ENCODE results near the gene IL25. TPM values are rescaled to one million over a fixed set of nuclear protein-coding genes. Genes with fewer than 3 reads are reported as not detected.
"Not testable (repeated sequence)": the region's sequence is repeated elsewhere in the genome, so short reads cannot be mapped to it uniquely, and the experiment has no call there.

IL25 gene
- total and polyA plus RNA-seq, 2 of the 13 experiments (the other 11 are each of a cell fraction or from before 2014, with no cell fraction given): not detected

- intact Hi-C loops (cut with micrococcal nuclease; ENCODE audit: unreplicated experiment); H3K4me1 ChIP-seq (ENCODE audit: insufficient read depth, low read length); BruUV-seq (replicated peaks); in situ Hi-C loops (cut with HindIII; ENCODE audit: extremely low pct_ligation_motif_present, low pct_unique_long_range_greater_than_20kb); CTCF ChIA-PET (ENCODE audit: low intra/inter-chr PET ratio, low total read pairs); H3K9me3 ChIP-seq (ENCODE audit: low read length); H4K20me1 ChIP-seq (ENCODE audit: insufficient read depth, low read length); H3K79me2 ChIP-seq (ENCODE audit: insufficient read depth, low read length); FAIRE-seq; H3K4me2 ChIP-seq (ENCODE audit: low read depth, low read length); DNase-seq (ENCODE audit: low spot score); H3K27ac ChIP-seq (ENCODE audit: extremely low read length, insufficient read depth, low read length); H3K9ac ChIP-seq (ENCODE audit: insufficient read depth, low read depth, low read length); ATAC-seq; H3K4me3 ChIP-seq (replicated peaks in 1 of 3; ENCODE audit: insufficient read depth in 1 of 3, low read depth in 2 of 3, low read length in 3 of 3); POLR2A ChIA-PET; H2AFZ ChIP-seq (ENCODE audit: low read length); H3K36me3 ChIP-seq (replicated peaks in 1 of 2; ENCODE audit: control insufficient read depth in 1 of 2, insufficient read depth in 2 of 2, low read length in 2 of 2); TF ChIP-seq CREB1, ATF7 (CRISPR knock-in tag; IDR thresholded peaks at IDR 0.05): not testable (repeated sequence)
- WGBS (ENCODE audit: low lambda C conversion rate): 26% methylated on average over 5 of the region's 17 CpGs
- H3K27me3 ChIP-seq (ENCODE audit: control insufficient read depth in 1 of 2, insufficient read depth in 2 of 2, low read length in 2 of 2): peaks cover 21 to 80% of the 10 kb centered on the region in 2 experiments; a peak in 4 of 5 replicates
- TF ChIP-seq CREB1 (IDR thresholded peaks at IDR 0.05): peak; percentile 95
- TF ChIP-seq ATF7 (IDR thresholded peaks at IDR 0.05): peak; percentile 100
Measured at GRCh38 chr14:23419646-23420045, 47.0 kb downstream of the IL25 start.

DNA sequence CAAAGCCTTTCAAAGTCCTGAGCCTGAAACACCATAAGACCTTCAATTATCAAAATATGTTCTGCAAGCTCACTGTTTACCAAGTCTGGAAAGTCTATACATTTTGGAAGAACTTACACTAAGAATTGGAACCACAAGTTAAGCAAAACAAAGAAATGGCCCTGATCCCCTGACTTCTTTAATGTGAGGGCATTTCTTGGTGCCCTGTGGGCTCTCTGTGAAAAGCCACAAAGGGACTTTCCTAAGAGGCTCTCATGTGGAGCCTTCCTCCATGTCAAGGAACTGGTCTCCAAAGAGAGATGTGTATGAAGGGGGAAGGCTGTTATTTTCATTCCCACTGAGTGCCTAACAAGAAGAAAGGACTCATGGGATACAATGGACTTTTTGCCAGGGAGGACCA is 49.0 kb downstream of the IL25 start:
- no peaks in the 10 kb centered on the region for H3K4me1 ChIP-seq (ENCODE audit: insufficient read depth, low read length)
- FAIRE-seq: no peak
- no peak for DNase-seq (ENCODE audit: low spot score)
- intact Hi-C loops (cut with micrococcal nuclease; ENCODE audit: unreplicated experiment) (no loop called here), in situ Hi-C loops (cut with HindIII; ENCODE audit: extremely low pct_ligation_motif_present, low pct_unique_long_range_greater_than_20kb) (no loop called here)
- no peak overlapping the region for H3K4me2 ChIP-seq (ENCODE audit: low read depth, low read length)
- POLR2A ChIA-PET: no interaction called here
- no peaks in the 10 kb centered on the region for H3K9me3 ChIP-seq (ENCODE audit: low read length)
- H3K79me2 ChIP-seq (ENCODE audit: insufficient read depth, low read length): no peaks in the 10 kb centered on the region
- H2AFZ ChIP-seq (ENCODE audit: low read length): no peak overlapping the region
- H4K20me1 ChIP-seq (ENCODE audit: insufficient read depth, low read length): no peaks in the 10 kb centered on the region
- no peak for ATAC-seq
- H3K9ac ChIP-seq (ENCODE audit: insufficient read depth, low read depth, low read length): no peak overlapping the region
- no peak overlapping the region for H3K27ac ChIP-seq (ENCODE audit: extremely low read length, insufficient read depth, low read length)
- peaks cover 9 to 69% of the 10 kb centered on the region in 2 experiments for H3K27me3 ChIP-seq (ENCODE audit: control insufficient read depth in 1 of 2, insufficient read depth in 2 of 2, low read length in 2 of 2)
- H3K36me3 ChIP-seq (replicated peaks in 1 of 2; ENCODE audit: control insufficient read depth in 1 of 2, insufficient read depth in 2 of 2, low read length in 2 of 2): no peaks in the 10 kb centered on the region
- CTCF ChIA-PET (ENCODE audit: low intra/inter-chr PET ratio, low total read pairs): no interaction called here
- no TSS peak for BruUV-seq (replicated peaks)
- no peak overlapping the region for H3K4me3 ChIP-seq (replicated peaks in 1 of 3; ENCODE audit: insufficient read depth in 1 of 3, low read depth in 2 of 3, low read length in 3 of 3)
- TF ChIP-seq ZNF383 (CRISPR knock-in tag; IDR thresholded peaks at IDR 0.05; ENCODE audit: borderline replicate concordance): no peak
- TF ChIP-seq ZNF205 (CRISPR knock-in tag; IDR thresholded peaks at IDR 0.05): no peak
- TF ChIP-seq MBD4 (IDR thresholded peaks at IDR 0.05; ENCODE audit: borderline replicate concordance, low read length): no peak
- no peak for TF ChIP-seq SNAPC4 (CRISPR knock-in tag; IDR thresholded peaks at IDR 0.05)
- no peak for TF ChIP-seq HOMEZ (CRISPR knock-in tag; IDR thresholded peaks at IDR 0.05; ENCODE audit: low read depth)
- no peak for TF ChIP-seq STAT6 (CRISPR knock-in tag; IDR thresholded peaks at IDR 0.05; ENCODE audit: borderline replicate concordance)
- no peak for TF ChIP-seq WIZ (CRISPR knock-in tag; IDR thresholded peaks at IDR 0.05)

Measured in HepG2 (cell line).